K562 (cell line): ENCODE data around the gene SOBP. TPM values are rescaled to one million over a fixed set of nuclear protein-coding genes. Genes with fewer than 3 reads are reported as not detected.

ENCODE experiments used
- REST ChIP-seq, 2 experiments: fragments of 450-650 bp; formaldehyde crosslinking in 1 of 2; IDR thresholded peaks; 2 replicates each; pipeline versions ENCODE4 v1.4.0 to v1.6.1; 2014 to 2020; ENCODE audit warnings: mild to moderate bottlenecking in 2 of 2, borderline replicate concordance in 1 of 2, low read depth in 1 of 2
- polyA plus RNA-seq, 8 experiments: library from polyadenylated mRNA; depleted of rRNA in 4 of 8; stranded (reverse) in 5 of 8; unstranded in 3 of 8; fragments of >200 nt; fragmentation: Nextera tagmentation in 2 of 8; fragmentation: Illumina TruSeq in 1 of 8; extraction: Ambion mirVana in 2 of 8; extraction: Trizol in 1 of 8; gene quantifications; 2 replicates each; pipeline versions ENCODE4 v1.2.1 to v1.2.3, GENCODE V29; 2011 to 2014; ENCODE audit warnings: inconsistent platforms in 1 of 8, missing spikeins in 1 of 8
- total RNA-seq, 7 experiments: library from RNA; depleted of rRNA in 6 of 7; stranded (reverse); fragments of >200 nt in 6 of 7; fragmentation: Illumina TruSeq in 2 of 7; extraction: Trizol in 2 of 7; gene quantifications; 2 replicates each; pipeline versions ENCODE4 v1.2.1 to v1.2.3, GENCODE V29; 2011 to 2021; ENCODE audit warnings: low replicate concordance in 1 of 7

Gene SOBP
- total and polyA plus RNA-seq, 9 of the 15 experiments (the other 6 are each of a cell fraction or from before 2014, with no cell fraction given), result 0.16 TPM; not detected in 8

- no peak for TF ChIP-seq REST (IDR thresholded peaks at IDR 0.05; ENCODE audit: borderline replicate concordance)
- no peak for TF ChIP-seq REST (CRISPR knock-in tag; IDR thresholded peaks at IDR 0.05; ENCODE audit: low read depth)
Observed at GRCh38 chr6:107666981-107667601, 177.2 kb downstream of the SOBP start (continued).
